PFSK-1 (cell line): ENCODE measurements around the gene PDS5B.

ENCODE experiments used
- FOXP2 ChIP-seq: optimal IDR thresholded peaks from 2 replicates; pipeline ENCODE3; 2011; ENCODE audit warnings: borderline replicate concordance, control low read depth, inconsistent platforms; ENCODE audit not compliant: insufficient read depth; ENCODE audit errors: extremely low read length, extremely low read depth
- POLR2AphosphoS5 ChIP-seq: IDR thresholded peaks from 2 replicates; pipeline ENCODE4 v1.6.1; 2012; ENCODE audit warnings: low read depth, mild to moderate bottlenecking, control low read depth, low read length, moderate library complexity
- REST ChIP-seq, 2 experiments: IDR thresholded peaks; 2 replicates each; pipeline versions ENCODE4 v1.6.1 to v1.8.0; 2011 to 2012; ENCODE audit warnings: low read depth in 2 of 2, low read length in 2 of 2, control low read depth in 1 of 2, inconsistent platforms in 1 of 2, mild to moderate bottlenecking in 1 of 2, moderate library complexity in 1 of 2; ENCODE audit not compliant: insufficient read depth in 1 of 2
- SIN3A ChIP-seq: IDR thresholded peaks from 2 replicates; pipeline ENCODE4 v1.6.1; 2012; ENCODE audit warnings: mild to moderate bottlenecking, low read length, moderate library complexity, borderline replicate concordance; ENCODE audit not compliant: insufficient read depth
- TAF1 ChIP-seq: IDR thresholded peaks from 2 replicates; pipeline ENCODE4 v1.6.1; 2012; ENCODE audit warnings: low read length, control low read depth, borderline replicate concordance; ENCODE audit not compliant: insufficient read depth

The PDS5B gene

GRCh38 chr13:32811297-32811800 lies 225.1 kb downstream of the PDS5B start:
- TF ChIP-seq SIN3A = no peak
- TF ChIP-seq REST (IDR thresholded peaks at IDR 0.05; ENCODE audit: insufficient read depth in 1 of 2, low read depth in 2 of 2, low read length in 2 of 2) = no peak
- no peak for TF ChIP-seq POLR2AphosphoS5
- no peak for TF ChIP-seq FOXP2
- no peak for TF ChIP-seq TAF1

- TF ChIP-seq REST (IDR thresholded peaks at IDR 0.05; ENCODE audit: insufficient read depth in 1 of 2, low read depth in 2 of 2, low read length in 2 of 2) = no peak
- no peak for TF ChIP-seq TAF1
- no peak for TF ChIP-seq SIN3A
- no peak for TF ChIP-seq FOXP2
- no peak for TF ChIP-seq POLR2AphosphoS5
Observed at GRCh38 chr13:32821149-32821688, 235.0 kb downstream of the PDS5B start.

GRCh38 chr13:32822771-32823170 lies 236.5 kb downstream of the PDS5B start:
- TF ChIP-seq TAF1 = no peak
- no peak for TF ChIP-seq POLR2AphosphoS5
- no peak for TF ChIP-seq SIN3A
- no peak for TF ChIP-seq REST (IDR thresholded peaks at IDR 0.05; ENCODE audit: insufficient read depth in 1 of 2, low read depth in 2 of 2, low read length in 2 of 2)
- TF ChIP-seq FOXP2 = no peak

GRCh38 chr13:32823597-32823996 lies 237.3 kb downstream of the PDS5B start:
- TF ChIP-seq FOXP2 (no peak), POLR2AphosphoS5 (no peak), REST (IDR thresholded peaks at IDR 0.05; ENCODE audit: insufficient read depth in 1 of 2, low read depth in 2 of 2, low read length in 2 of 2) (no peak), TAF1 (no peak), SIN3A (no peak)
